GM19193 (cell line): ENCODE data around the gene MYO5B.
A peak's percentile ranks its signal among the peaks of the same experiment; 100 is the strongest.

Experiments
- POLR2A ChIP-seq: IDR thresholded peaks from 4 replicates; pipeline ENCODE4 v1.6.1; 2011; ENCODE audit not compliant: insufficient read depth, insufficient read length; ENCODE audit errors: extremely low read depth

MYO5B gene

DNA sequence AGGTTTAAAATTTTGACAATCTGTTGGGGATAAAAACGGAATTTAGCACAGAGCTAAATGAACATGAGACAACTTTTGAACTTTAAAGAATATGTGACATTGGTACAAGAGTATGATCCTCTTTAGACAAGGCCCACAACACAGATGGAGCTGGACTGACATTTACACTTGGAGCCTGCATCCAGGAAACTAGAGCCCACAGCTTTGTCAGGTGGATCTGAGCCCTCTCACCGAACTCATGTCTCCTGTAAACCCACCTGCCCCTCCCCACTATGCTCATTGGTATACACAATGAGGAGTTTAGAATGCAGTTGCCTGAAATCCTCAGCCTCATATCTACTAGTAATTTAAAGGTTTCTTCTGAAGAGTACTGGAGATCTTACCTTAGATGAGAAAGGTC lies 359.5 kb downstream of the MYO5B start:
- TF ChIP-seq POLR2A, result no peak

DNA sequence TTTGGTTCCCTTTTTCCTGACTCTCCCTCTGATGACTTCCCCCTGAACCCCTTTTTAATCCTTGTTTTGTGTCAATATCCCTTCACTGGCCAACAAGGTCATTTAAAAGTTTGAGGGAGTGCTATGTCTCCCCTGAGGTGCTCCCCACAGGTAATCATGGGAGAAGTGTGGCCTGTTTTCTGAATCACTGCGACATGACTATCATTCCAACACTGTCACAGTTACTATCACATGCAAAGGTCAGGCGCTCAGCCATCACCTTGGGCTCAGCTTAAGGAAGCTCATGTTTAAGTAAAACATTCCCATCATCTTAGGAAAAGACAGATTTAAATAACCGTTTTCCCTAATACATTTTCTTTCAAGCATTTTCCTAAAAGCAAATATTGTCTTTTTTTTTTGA lies 360.7 kb downstream of the MYO5B start:
- no peak for TF ChIP-seq POLR2A

DNA sequence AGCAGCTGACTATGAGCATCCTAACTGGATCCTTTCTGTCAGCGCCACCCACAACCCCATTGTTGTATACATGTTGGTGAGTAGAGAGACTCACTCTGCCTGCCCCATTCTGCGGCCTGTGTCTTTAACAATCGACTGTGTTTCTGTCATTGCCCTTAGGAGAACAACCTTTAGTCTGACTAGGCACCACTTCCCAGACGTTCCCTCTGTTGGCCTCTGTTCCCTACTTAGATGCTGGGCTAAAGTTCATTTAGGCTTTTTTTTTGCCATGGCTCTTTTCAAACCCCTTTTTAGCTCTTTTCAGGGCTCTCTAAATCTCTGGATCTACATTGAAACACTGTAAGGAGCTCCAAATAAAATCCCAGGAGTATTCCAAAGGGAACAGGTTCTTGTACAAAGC lies 361.1 kb downstream of the MYO5B start:
- no peak for TF ChIP-seq POLR2A

DNA sequence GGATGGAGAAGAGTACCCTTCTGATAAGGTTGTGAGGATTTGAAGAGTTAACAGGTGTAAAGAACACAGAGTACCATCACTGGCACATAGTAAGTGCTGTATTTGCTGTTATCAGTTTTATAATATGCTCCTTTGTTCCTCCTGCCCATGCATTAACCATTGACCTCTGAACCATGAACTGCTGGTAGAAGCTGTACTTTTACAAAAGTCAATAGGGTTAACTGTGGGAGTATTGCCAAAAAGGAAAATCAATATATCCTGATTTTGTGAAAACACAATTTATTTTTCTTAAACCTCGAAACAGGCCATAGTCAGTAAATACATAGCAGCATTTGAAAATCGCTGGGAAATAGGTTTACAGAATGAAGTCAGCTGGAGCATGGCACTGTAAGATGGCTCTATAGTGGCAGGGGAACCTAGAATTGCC lies 362.7 kb downstream of the MYO5B start:
- no peak for TF ChIP-seq POLR2A

DNA sequence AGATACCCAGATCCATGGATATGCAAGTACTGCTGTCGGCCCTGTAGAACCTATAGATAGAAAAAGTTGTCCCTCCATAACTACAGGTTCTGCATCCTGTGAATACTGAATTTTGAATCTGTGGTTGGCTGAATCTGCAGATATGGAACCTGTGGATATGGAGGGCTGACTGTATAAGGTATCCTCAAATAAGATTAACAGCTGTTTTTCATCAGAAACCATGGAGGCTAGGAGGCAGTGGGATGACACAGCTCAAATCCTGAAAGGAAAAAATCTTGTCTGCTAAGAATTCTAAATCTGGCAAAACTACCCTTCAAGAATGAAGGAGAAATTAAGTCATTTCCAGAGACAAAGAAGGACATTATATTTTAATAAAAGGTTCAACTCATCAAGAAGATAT lies 367.0 kb downstream of the MYO5B start:
- no peak for TF ChIP-seq POLR2A

DNA sequence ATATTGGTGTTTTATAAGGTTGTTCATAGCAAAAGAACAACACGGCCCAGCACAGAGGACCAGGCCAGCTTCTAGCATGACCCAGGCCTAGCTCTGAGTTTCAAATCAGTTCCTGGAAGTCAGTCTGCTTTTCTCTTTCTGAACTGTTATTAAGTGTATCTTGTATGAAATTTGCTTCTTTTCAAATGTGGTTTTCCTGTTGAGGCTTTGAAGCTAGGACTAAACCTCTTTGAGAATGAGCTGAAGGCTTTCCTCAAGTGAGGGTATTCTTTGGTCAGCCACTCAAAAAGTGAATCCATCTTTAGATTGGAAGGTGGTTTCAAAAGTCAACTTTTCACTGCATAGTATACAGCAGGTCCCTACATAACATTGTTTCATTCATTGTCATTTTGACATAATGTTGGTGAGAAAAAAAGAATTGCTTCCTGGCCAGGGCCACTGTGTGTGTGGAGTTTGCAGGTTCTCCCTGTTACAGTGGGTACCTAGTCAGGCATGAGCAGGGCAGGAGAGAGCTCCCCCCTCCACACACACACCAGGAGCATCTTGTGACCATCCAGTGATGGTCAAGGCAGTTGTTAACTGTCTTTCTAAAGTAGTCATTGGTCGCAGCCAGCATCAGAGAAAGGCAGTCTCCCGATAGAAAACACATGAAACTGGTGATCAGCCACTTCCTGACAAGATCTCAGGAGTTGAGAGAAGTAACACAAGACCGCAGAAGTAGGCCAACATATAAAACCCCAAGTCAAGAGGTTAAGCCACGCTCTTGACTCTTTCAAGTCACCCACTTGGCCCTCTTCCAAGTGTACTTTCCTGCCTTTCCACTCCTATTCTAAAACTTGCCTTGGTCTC lies 374.9 kb downstream of the MYO5B start:
- no peak for TF ChIP-seq POLR2A

DNA sequence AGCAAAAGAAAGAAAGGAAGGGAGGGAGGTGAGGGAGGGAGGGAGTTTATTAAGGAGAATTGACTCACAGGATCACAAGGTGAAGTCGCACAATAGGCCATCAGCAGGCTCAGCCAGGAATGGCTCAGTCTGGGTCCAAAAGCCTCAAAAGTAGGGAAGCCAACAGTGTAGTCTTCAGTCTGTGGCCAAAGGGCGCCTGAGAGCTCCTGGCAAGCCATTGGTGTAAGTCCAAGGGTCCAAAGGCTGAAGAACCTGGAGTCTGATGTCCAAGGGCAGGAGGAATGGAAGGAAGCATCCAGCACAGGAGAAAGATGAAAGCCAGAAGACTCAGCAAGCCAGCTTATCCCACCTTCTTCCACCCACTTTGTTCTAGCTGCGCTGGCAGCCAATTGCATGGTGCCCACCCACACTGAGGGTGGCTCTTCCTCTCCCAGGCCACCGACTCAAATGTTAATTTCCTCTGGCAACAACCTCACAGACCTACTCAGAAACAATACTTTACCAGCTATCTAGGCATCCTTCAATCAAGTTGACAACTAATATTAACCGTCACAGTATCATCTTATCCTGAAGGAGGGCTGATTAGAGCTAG lies 375.8 kb downstream of the MYO5B start:
- TF ChIP-seq POLR2A, result no peak

DNA sequence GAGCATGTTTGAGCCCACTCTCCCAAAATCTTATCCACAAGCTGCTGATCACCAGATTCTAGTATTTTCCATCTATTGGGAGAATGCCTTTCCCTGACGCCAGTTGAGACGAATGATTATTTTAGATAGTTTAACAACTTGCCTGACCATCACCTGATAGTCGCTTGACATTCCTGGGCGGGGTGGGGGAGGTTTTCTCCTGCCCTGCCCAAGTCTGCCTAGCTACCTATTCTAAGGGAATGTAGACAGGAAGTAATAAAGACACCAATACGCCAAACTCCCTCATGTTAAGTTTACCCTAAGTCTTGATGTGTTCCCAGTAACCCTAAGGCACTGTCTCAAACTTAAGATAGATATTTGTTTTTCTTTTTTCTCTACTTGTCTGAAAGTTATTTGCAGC lies 377.0 kb downstream of the MYO5B start:
- no peak for TF ChIP-seq POLR2A

DNA sequence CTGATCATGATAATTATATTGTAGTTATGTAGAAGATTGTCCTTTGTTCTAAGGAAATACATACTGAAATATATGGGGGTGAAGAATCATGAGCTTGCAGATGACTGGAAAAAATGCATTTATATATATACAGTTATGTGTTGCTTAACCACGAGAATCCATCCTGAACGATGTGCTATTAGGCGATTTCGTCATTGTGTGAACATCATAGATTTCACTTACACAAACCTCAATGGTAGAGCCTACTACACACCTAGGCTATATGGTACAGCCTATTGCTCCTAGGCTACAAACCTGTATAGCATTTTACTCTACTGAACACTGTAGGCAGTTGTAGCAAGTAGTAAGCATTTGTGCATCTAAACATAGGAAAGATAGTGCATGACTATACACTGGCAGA lies 379.0 kb downstream of the MYO5B start:
- TF ChIP-seq POLR2A, result no peak

DNA sequence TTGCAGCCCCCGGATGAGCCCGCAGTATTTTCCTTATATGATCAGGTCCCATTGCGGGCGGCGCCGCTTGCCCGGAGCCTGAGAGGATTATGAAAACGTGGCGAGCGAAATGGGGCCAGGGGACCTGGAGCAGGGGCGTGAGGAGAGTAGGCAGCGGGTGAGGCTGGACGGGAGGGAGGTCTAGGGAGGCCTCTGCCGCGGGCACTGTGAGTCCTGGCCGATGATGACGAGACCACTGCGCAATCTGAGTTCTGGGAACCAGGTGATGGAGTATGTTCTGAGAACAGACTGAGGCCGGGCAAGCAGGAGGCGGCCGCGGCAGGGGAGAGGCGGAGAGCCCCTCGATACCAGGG lies 380.8 kb downstream of the MYO5B start:
- TF ChIP-seq POLR2A, result no peak

DNA sequence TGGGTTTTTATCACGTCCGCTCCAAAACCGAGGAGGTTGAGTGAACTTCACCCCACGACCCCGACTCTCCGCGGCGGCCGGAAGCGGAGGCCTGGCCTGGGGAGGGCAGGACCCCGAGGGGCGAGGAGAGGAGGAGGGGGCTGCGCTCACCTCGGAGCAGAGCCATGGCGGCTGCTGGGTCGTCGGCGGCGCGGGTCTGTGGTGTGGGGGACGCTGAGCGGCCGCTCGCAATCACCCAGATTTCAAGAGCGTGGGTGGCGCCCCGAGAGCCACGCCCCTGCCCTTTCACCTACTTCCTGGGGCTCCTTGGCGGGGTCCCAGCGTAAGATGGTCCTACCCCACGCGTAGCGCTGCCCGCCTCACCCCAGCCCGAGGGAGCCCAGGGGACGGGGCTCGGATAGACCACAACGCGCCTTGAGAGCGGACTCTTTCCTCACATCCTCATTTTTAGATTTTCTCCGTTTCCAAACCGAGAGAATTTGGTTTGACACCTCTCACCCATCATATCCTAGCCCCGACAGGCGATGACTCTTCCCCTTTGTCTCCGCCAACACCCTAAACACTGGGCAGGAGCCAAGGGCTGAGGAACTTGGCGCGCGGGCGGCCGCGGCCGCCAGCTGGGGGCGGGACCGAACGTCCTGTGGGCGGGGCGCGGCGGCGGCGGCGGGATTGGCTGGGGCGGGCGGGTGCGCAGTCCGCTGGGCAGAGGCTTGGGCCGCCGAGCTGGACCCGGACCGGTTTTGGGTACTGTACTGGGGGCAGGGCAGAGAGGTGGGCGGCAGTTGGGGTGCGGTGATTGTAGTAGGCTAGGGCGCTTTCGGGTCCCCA lies 381.4 kb downstream of the MYO5B start, which contains the start of gene ACAA2:
TSS of gene ACAA2 (minus strand) at position 215 of the 828 bp plus-strand sequence. CDS start at position 166, 49 bp downstream.
- TF ChIP-seq POLR2A, result peak; percentile 77

DNA sequence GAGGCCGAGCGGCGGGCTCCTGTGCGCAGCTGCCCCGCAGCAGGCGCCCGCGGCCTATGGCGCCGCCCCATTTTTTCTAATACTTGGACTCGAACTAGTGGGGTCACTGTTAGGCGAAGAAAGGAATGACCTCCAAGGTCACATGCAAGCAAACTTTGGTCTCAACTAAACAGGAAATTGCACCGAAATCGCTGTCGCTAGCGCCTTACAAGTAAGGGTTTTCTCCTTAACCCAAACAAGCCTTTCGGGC lies 382.0 kb downstream of the MYO5B start:
- TF ChIP-seq POLR2A, result no peak

DNA sequence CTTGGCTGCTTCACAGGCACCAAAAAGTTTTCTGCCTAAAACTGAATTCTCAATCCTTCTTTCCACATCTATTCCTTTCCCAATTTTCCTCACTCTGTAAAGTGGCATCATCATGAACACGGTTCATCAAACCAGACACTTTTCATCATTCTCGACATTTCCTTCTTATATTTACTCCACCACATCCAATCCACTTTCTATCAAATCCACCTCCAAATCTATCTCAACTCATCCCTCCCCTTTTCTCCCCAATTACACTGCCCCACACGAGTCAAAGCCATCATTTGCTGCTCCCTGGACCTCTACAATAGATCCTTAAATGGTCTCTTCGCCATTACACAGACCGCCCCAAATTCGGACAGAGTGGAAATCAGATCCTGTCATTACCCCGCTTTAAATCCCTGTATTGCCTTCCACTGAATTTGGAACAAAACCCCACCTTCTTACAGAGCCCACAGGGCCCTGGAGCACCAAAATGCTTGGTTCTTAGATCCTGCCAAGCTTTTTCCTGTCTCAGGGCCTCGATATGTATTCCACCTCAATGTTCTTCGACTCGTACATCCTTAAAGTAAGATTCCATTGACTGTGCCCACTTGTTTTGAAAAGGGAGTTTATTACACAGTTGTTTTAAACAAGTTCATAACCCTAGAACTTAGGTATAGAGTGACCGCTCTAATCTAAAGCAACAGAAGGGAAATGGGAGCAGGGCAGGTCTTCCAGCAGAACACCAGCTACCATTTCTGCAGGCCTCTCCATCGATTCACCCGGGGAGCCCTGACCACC lies 382.5 kb downstream of the MYO5B start:
- no peak for TF ChIP-seq POLR2A

DNA sequence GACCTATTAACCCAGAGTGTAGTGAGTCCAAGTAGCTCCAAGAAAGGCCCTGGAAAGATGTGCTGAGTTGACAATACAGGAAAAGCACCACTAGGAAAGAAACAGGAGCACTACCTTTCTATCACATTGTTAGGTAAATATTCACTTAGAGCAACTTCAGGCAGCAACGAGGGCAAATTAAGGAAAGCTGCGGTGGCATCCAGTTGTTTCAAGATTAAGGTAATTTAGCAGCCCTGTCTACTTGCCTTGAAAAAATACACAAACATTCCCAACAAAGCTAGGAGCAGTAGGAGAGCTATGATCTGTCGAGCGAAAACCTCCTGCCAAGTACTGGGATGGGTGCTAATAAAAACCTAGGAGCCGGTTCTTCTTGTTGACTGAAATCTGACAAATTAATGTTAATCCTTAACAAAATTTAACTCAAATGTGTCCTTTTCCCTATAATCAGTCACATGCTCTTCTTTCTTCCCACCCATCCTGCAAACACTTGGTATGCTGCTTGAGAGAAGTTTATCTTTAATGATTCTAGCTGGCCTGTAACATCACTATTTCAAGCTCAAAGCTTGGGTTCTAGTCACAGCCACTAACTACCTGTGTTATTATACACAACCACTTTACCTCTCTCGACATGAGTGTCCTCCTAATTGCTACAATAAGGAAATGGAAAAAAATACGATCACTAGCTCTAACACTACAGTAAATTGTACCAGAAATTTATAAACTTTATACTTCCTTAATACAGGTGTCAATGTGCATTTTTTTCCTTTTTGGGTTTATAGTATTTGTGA lies 383.6 kb downstream of the MYO5B start:
- no peak for TF ChIP-seq POLR2A
